GM18511 (cell line): ENCODE measurements around the gene AUTS2.

Experiments used
- ATAC-seq: cut with Tn5 transposase; IDR thresholded peaks from one replicate; pipeline ENCODE4 v1.9.1; 2021; ENCODE audit warnings: mild to moderate bottlenecking, moderate library complexity; ENCODE audit not compliant: unreplicated experiment

The AUTS2 gene

GRCh38 chr7:69751026-69751425, 152.8 kb downstream of the AUTS2 start:
- no peak for ATAC-seq

DNA sequence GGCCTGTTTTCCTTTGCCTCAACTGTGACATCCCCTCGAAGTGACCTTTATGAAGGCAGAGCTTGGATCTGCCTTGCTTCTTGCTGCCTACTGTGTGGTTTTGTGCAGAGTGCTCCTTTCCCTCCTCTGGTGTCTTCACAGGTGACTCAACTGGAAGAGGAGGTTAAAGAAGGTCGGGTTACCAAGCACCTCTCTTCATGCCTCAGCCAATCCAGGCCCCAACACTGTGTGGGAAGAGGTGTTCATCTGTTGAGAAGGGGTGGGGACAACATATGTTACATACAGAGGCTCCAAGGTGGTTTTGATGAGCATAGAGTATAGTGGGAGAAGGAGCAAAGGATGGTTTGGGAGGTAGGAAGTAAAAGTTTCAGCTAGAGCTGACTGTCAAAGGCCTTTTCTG, 155.7 kb downstream of the AUTS2 start:
- ATAC-seq = no peak

DNA sequence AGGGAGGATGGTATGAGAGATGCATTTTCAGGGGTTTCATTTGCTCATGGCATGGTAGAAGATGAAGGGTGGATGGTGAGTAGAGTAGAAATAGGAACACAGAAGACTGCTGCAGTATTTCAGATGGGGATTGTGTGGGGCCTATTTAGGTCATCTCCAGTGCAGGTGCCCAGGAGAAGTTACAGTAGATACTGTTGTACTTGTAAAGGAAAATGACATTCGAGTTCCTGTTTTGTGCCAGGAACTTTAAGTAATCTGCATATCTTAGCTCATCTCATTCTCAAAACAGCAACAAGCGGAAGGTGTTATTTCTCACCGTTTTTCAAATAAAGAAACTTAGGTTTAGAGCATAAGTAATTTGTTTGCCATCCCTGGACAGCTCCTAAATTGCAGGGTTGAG, 156.2 kb downstream of the AUTS2 start:
- no peak for ATAC-seq

- no peak for ATAC-seq
Observed at GRCh38 chr7:69756235-69756634, 158.0 kb downstream of the AUTS2 start.

- ATAC-seq = no peak
Observed at GRCh38 chr7:69757528-69757927, 159.3 kb downstream of the AUTS2 start.

- ATAC-seq = no peak
Observed at GRCh38 chr7:69757981-69758430, 159.7 kb downstream of the AUTS2 start.

DNA sequence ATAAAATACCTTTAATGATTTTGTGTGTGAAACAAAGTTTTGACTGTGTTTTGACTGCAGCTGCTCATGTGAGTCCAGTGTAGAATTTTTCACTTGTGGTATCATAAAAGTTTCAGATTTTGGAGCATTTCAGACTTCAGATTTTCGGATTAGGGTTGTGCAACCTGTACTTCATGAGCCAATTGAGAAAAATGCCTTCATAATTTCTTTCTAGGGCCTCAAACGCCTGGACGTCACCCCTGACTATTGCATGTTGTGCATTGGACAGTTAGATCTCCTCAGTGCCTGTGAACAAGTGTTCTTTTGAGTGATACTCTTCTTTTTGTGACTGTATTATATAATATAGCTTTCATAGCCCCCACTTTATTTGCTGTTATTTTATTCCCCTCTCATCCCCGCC, 161.1 kb downstream of the AUTS2 start:
- ATAC-seq = no peak

GRCh38 chr7:69761290-69761922, 163.1 kb downstream of the AUTS2 start:
- no peak for ATAC-seq

- peak; percentile 81 for ATAC-seq
Observed at GRCh38 chr7:69762821-69763352, 164.6 kb downstream of the AUTS2 start.

GRCh38 chr7:69763513-69763912, 165.2 kb downstream of the AUTS2 start:
- no peak for ATAC-seq

GRCh38 chr7:69764147-69764546, 165.9 kb downstream of the AUTS2 start:
- no peak for ATAC-seq

GRCh38 chr7:69764681-69765080, 166.4 kb downstream of the AUTS2 start:
- ATAC-seq = no peak

DNA sequence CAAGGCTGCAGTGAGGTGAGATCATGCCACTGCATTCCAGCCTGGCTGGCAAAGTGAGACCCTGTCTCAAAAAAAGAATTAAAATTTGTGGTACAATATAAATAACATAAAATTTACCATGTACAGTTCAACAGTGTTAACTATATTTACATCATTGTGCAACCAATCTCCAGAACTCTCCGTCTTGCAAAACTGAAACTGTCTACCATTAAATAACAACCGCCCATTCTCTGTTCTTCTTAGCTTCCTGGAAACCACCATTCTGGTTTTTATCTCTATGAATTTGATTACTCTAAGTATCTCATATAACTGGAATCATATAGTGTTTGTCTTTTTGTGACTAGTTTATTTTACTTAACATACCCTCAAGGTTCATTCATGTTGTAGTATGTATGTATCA, 167.6 kb downstream of the AUTS2 start:
- ATAC-seq = peak; percentile 41

DNA sequence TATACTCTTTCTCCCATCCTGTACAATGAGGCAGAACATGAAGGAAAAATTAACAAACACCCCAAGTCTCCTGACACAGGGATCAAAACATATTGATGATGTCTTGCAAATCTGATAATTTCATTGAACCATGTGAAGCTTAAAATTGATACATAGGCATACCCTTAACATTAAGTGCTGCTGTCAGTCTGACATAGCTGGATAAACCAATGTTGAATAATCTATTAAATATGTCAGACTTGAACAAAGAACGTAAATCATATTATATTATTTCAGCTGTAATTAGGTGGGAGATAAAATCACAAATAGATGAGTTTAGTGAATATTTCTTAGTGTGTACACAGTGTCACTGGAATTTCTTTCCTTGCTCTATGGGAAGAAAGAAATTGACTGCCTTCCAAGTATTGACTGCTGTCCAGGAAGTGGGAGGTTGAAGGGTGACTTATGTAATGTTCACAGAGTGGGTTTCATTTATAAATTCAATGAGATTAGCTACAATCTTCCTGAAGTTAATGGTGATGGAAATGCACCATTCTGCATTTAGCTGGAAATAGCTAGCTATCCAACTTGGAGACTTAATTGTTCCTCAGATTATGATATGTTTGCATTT, 170.8 kb downstream of the AUTS2 start:
- ATAC-seq = no peak

GRCh38 chr7:69769826-69770225, 171.6 kb downstream of the AUTS2 start:
- no peak for ATAC-seq

GRCh38 chr7:69770613-69771012, 172.3 kb downstream of the AUTS2 start:
- no peak for ATAC-seq

GRCh38 chr7:69772718-69773436, 174.6 kb downstream of the AUTS2 start:
- no peak for ATAC-seq

DNA sequence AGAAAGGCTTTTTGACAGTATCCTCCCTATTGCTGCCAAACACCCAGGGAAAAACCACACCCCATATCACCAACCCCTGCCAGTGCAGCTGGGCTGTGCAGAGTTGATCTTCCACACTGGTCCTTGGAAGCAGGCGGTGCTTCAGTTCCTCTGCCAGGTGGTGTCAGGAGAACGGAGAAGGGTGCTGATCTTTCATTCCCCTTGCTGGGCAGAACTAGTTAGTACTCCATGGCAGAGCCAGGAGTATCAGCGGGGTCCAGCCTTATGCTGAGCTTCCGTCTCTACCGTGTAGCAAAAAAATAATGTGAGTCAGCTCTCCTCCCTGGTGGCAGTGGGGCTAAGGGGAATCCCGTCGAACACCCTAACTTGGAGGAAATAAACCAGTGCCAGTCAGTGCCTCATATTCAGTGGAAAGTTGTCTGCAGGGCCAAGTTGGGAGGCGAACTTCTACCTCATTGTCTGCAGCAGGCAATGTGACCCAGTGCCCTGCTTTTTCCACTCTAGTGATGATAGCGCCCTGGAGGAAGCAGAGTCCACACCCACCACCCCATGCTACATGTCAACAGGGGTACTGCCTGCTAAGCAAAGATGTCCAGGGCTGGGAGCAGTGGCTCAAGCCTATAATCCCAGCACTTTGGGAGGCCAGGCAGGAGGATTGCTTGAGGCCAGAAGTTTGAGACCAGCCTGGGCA, 175.4 kb downstream of the AUTS2 start:
- no peak for ATAC-seq

- ATAC-seq = no peak
Observed at GRCh38 chr7:69775231-69775771, 177.0 kb downstream of the AUTS2 start.

DNA sequence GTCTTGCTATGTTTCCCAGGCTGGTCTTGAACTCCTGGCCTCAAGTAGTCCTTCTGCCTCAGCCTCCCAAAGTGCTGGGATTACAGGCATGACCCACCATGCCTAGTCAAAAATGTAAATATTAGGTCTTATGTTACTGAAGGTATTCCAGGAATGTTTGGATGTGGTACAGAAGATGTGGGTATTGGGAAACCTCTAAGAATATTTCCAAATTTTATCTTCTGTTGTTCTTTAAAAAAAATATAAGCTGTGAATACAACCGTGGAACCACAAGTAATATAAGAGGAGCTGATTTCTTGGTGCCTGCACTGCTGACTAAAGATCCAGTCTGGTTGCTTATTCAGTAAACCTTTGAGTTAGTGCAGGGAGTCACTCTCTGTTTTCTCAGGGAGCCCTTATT, 178.3 kb downstream of the AUTS2 start:
- no peak for ATAC-seq

- ATAC-seq = peak; percentile 75
Observed at GRCh38 chr7:69778138-69778537, 179.9 kb downstream of the AUTS2 start.
